ENCODE data around the gene LRMDA. TPM values are rescaled to one million over a fixed set of nuclear protein-coding genes. Genes with fewer than 3 reads are reported as not detected.

Gene LRMDA
- total and polyA plus RNA-seq, 2 of the 8 experiments (the other 6 are each of a cell fraction or from before 2014, with no cell fraction given) = 0.86 to 2.8 TPM

- no peak for TF ChIP-seq CHD7 (IDR thresholded peaks at IDR 0.05; ENCODE audit: insufficient replicate concordance, low read length)
- no peak for TF ChIP-seq MAX (IDR thresholded peaks at IDR 0.05)
Observed at GRCh38 chr10:75575940-75576339, 144.5 kb downstream of the LRMDA start (continued).
